HUES48 (cell line): ENCODE results near the gene FBXL12.

Experiments
- H3K27ac ChIP-seq: one replicate; pipeline ENCODE4 v1.7.0; 2013; ENCODE audit warnings: low read depth, low read length, inconsistent platforms
- H3K27me3 ChIP-seq: 2 replicates; pipeline ENCODE4 v1.6.1; 2013; ENCODE audit warnings: mild to moderate bottlenecking, low read length; ENCODE audit not compliant: control insufficient read depth, insufficient read depth
- H3K36me3 ChIP-seq: 2 replicates; pipeline ENCODE4 v1.6.1; 2013; ENCODE audit warnings: low read length; ENCODE audit not compliant: control insufficient read depth, insufficient read depth
- H3K4me1 ChIP-seq: 2 replicates; pipeline ENCODE4 v1.6.1; 2013; ENCODE audit warnings: mild to moderate bottlenecking, low read length; ENCODE audit not compliant: control insufficient read depth, insufficient read depth
- H3K4me3 ChIP-seq: 2 replicates; pipeline ENCODE4 v1.5.1; 2013; ENCODE audit warnings: mild to moderate bottlenecking, low read depth, low read length
- H3K9ac ChIP-seq: 2 replicates; pipeline ENCODE4 v1.6.1; 2013; ENCODE audit warnings: mild to moderate bottlenecking, low read depth, low read length, moderate library complexity
- H3K9me3 ChIP-seq: 2 replicates; pipeline ENCODE4 v1.6.1; 2013; ENCODE audit warnings: low read length; ENCODE audit not compliant: control insufficient read depth, insufficient read depth

The FBXL12 gene

GRCh38 chr19:9811139-9811538 is 7.7 kb downstream of the FBXL12 start:
- H3K27ac ChIP-seq = no peak overlapping the region
- H3K27me3 ChIP-seq = no peaks in the 10 kb centered on the region
- peaks cover 45% of the 10 kb centered on the region for H3K36me3 ChIP-seq
- no peaks in the 10 kb centered on the region for H3K9me3 ChIP-seq
- H3K9ac ChIP-seq = no peak overlapping the region
- H3K4me3 ChIP-seq = no peak overlapping the region
- no peaks in the 10 kb centered on the region for H3K4me1 ChIP-seq

- Histone ChIP-seq H3K27me3 (no peaks in the 10 kb centered on the region), H3K9me3 (no peaks in the 10 kb centered on the region), H3K27ac (no peak overlapping the region), H3K4me1 (no peaks in the 10 kb centered on the region), H3K36me3 (peaks cover 45% of the 10 kb centered on the region), H3K9ac (no peak overlapping the region), H3K4me3 (no peak overlapping the region)
Observed at GRCh38 chr19:9808855-9809824, 9.7 kb downstream of the FBXL12 start.

- H3K4me1 ChIP-seq = no peaks in the 10 kb centered on the region
- no peak overlapping the region for H3K4me3 ChIP-seq
- H3K27me3 ChIP-seq = no peaks in the 10 kb centered on the region
- no peaks in the 10 kb centered on the region for H3K9me3 ChIP-seq
- H3K27ac ChIP-seq = no peak overlapping the region
- H3K36me3 ChIP-seq = peaks cover 42% of the 10 kb centered on the region
- no peak overlapping the region for H3K9ac ChIP-seq
Observed at GRCh38 chr19:9806803-9807202, 12.1 kb downstream of the FBXL12 start.

- H3K36me3 ChIP-seq = 0 out of 2 replicates have a peak, but pooled peaks cover 4% of the 10 kb centered on the region
- H3K4me3 ChIP-seq = no peak overlapping the region
- H3K27me3 ChIP-seq = no peaks in the 10 kb centered on the region
- no peak overlapping the region for H3K9ac ChIP-seq
- no peak overlapping the region for H3K27ac ChIP-seq
- no peaks in the 10 kb centered on the region for H3K9me3 ChIP-seq
- H3K4me1 ChIP-seq = no peaks in the 10 kb centered on the region
Observed at GRCh38 chr19:9801976-9802375, 16.9 kb downstream of the FBXL12 start.

GRCh38 chr19:9799162-9799561 is 19.7 kb downstream of the FBXL12 start:
- H3K36me3 ChIP-seq = no peaks in the 10 kb centered on the region
- no peak overlapping the region for H3K9ac ChIP-seq
- H3K27ac ChIP-seq = no peak overlapping the region
- H3K9me3 ChIP-seq = no peaks in the 10 kb centered on the region
- H3K4me3 ChIP-seq = no peak overlapping the region
- no peaks in the 10 kb centered on the region for H3K4me1 ChIP-seq
- no peaks in the 10 kb centered on the region for H3K27me3 ChIP-seq

GRCh38 chr19:9797871-9798270 is 21.0 kb downstream of the FBXL12 start:
- Histone ChIP-seq H3K36me3 (no peaks in the 10 kb centered on the region), H3K4me1 (no peaks in the 10 kb centered on the region), H3K27ac (no peak overlapping the region), H3K9me3 (no peaks in the 10 kb centered on the region), H3K27me3 (no peaks in the 10 kb centered on the region), H3K4me3 (no peak overlapping the region), H3K9ac (no peak overlapping the region)

GRCh38 chr19:9796113-9796773 is 22.6 kb downstream of the FBXL12 start:
- H3K4me3 ChIP-seq = no peak overlapping the region
- no peaks in the 10 kb centered on the region for H3K9me3 ChIP-seq
- no peak overlapping the region for H3K27ac ChIP-seq
- H3K27me3 ChIP-seq = no peaks in the 10 kb centered on the region
- H3K4me1 ChIP-seq = no peaks in the 10 kb centered on the region
- H3K36me3 ChIP-seq = no peaks in the 10 kb centered on the region
- no peak overlapping the region for H3K9ac ChIP-seq

- Histone ChIP-seq H3K4me3 (peak overlapping the region; percentile 80), H3K9me3 (no peaks in the 10 kb centered on the region), H3K27ac (peak overlapping the region; percentile 92), H3K27me3 (no peaks in the 10 kb centered on the region), H3K4me1 (peaks cover 5% of the 10 kb centered on the region; the same call in 1 of the 2 replicates), H3K9ac (peak overlapping the region; percentile 83), H3K36me3 (no peaks in the 10 kb centered on the region)
Observed at GRCh38 chr19:9793071-9793591, 25.7 kb downstream of the FBXL12 start.

GRCh38 chr19:9792206-9793070 is 26.4 kb downstream of the FBXL12 start:
- H3K4me1 ChIP-seq = peaks cover 5% of the 10 kb centered on the region; the same call in 1 of the 2 replicates
- H3K9ac ChIP-seq = peak overlapping the region; percentile 83
- no peaks in the 10 kb centered on the region for H3K36me3 ChIP-seq
- no peaks in the 10 kb centered on the region for H3K9me3 ChIP-seq
- peak overlapping the region; percentile 80 for H3K4me3 ChIP-seq
- no peaks in the 10 kb centered on the region for H3K27me3 ChIP-seq
- H3K27ac ChIP-seq = peak overlapping the region; percentile 92

GRCh38 chr19:9791552-9792205 is 27.2 kb downstream of the FBXL12 start:
- Histone ChIP-seq H3K9ac (no peak overlapping the region), H3K27ac (peak overlapping the region; percentile 64), H3K4me3 (peak overlapping the region; percentile 71), H3K9me3 (no peaks in the 10 kb centered on the region), H3K36me3 (no peaks in the 10 kb centered on the region), H3K27me3 (no peaks in the 10 kb centered on the region), H3K4me1 (peaks cover 5% of the 10 kb centered on the region; the same call in 1 of the 2 replicates)
